ENCODE measurements around the gene PHACTR4.

DNA sequence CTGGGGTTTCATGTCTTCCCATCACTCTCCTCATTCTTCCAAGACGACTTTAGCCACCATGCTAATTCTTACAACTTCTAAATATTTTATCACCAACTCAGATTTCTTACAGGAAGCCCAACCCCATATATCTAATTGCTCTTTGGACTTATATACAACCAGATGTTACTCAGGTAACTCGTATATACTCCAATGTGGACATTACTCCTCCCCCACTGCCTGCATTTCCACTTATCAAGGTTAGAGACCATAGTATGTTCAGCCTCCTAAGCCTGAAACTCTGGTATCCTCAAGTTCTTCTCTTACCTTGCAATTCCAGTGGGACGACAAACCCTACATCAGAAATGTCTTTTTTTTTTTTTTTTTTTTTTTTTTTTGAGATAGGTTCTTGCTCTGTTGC, 133.6 kb downstream of the PHACTR4 start:
- TF ChIP-seq, protein P1, sequence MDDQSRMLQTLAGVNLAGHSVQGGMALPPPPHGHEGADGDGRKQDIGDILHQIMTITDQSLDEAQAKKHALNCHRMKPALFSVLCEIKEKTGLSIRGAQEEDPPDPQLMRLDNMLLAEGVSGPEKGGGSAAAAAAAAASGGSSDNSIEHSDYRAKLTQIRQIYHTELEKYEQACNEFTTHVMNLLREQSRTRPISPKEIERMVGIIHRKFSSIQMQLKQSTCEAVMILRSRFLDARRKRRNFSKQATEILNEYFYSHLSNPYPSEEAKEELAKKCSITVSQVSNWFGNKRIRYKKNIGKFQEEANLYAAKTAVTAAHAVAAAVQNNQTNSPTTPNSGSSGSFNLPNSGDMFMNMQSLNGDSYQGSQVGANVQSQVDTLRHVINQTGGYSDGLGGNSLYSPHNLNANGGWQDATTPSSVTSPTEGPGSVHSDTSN (IDR thresholded peaks at IDR 0.05; ENCODE audit: insufficient replicate concordance, low read depth, low read length), result no peak
- TF ChIP-seq ZNF274 (IDR thresholded peaks at IDR 0.05; ENCODE audit: insufficient read depth, insufficient read length), result no peak
- no peak for TF ChIP-seq YY1 (IDR thresholded peaks at IDR 0.05; ENCODE audit: low read depth, low read length)
- TF ChIP-seq, protein P2, sequence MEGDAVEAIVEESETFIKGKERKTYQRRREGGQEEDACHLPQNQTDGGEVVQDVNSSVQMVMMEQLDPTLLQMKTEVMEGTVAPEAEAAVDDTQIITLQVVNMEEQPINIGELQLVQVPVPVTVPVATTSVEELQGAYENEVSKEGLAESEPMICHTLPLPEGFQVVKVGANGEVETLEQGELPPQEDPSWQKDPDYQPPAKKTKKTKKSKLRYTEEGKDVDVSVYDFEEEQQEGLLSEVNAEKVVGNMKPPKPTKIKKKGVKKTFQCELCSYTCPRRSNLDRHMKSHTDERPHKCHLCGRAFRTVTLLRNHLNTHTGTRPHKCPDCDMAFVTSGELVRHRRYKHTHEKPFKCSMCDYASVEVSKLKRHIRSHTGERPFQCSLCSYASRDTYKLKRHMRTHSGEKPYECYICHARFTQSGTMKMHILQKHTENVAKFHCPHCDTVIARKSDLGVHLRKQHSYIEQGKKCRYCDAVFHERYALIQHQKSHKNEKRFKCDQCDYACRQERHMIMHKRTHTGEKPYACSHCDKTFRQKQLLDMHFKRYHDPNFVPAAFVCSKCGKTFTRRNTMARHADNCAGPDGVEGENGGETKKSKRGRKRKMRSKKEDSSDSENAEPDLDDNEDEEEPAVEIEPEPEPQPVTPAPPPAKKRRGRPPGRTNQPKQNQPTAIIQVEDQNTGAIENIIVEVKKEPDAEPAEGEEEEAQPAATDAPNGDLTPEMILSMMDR (IDR thresholded peaks at IDR 0.05 in 2 of 3, conservative IDR thresholded peaks at IDR 0.05 in 1 of 3; ENCODE audit: control insufficient read depth in 2 of 3, extremely low read depth in 1 of 3, insufficient read depth in 1 of 3, low read depth in 3 of 3, low read length in 3 of 3), result no peak
- no peak for TF ChIP-seq POLR2A (IDR thresholded peaks at IDR 0.05; ENCODE audit: low read depth, low read length)
- no peak for TF ChIP-seq TAF1 (IDR thresholded peaks at IDR 0.05; ENCODE audit: borderline replicate concordance, low read depth, low read length)
- TF ChIP-seq BCL11A (IDR thresholded peaks at IDR 0.05; ENCODE audit: low read depth, low read length), result no peak
- TF ChIP-seq SP1 (IDR thresholded peaks at IDR 0.05; ENCODE audit: low read depth, low read length), result no peak
- no peak for TF ChIP-seq TCF3 (IDR thresholded peaks at IDR 0.05; ENCODE audit: borderline replicate concordance, insufficient read depth, low read depth, low read length)
- no peak for TF ChIP-seq RFX5 (IDR thresholded peaks at IDR 0.05; ENCODE audit: low read depth, low read length)
